ENCODE measurements around the gene FANCI. TPM values are rescaled to one million over a fixed set of nuclear protein-coding genes. Genes with fewer than 3 reads are reported as not detected.

The FANCI gene
- total RNA-seq, 4 donors from 2014 or later: 4.4 to 30.1 (median 7.8) TPM

DNA sequence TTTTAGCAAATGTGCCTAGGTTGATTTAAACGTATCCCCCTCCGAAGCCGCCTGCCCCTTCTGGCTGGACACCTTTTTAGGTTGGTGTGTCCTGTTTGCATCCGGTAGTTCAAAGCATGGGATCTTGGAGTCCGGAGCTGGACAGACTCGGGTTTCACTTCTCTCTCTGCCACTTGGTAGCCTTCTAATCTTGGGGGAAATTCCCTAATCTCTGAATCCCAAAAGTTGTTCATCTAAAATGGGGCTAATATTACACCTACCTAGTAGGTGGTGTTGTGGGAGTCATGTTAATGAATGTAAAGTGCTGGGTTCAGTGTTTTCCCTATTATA is 760 bp downstream of the FANCI start:
- TF ChIP-seq CTCF (IDR thresholded peaks at IDR 0.05; ENCODE audit: low read depth): no peak

- TF ChIP-seq CTCF (IDR thresholded peaks at IDR 0.05; ENCODE audit: low read depth): no peak
Observed at GRCh38 chr15:89247446-89247845, 3.7 kb downstream of the FANCI start.

- TF ChIP-seq CTCF (IDR thresholded peaks at IDR 0.05; ENCODE audit: low read depth): no peak
Observed at GRCh38 chr15:89248584-89248983, 4.8 kb downstream of the FANCI start.

DNA sequence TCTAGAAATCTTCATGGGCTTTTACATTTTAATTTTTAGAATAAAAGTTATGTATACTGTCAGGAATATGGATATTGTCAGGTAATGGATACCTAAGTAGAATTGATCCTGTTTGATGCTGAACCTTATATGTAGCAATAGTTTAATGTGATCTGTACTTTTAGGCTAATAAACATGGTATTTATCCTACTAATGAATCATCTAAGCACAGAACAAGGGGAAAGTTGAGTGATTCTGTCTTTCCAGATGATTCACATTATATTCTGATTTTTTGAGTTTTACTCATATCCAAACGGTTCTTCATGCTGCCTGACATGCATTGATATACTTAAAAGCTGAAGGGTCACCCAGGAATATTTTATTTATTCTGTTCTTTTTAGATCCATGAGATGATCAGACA is 34.5 kb downstream of the FANCI start:
- no peak for TF ChIP-seq CTCF (IDR thresholded peaks at IDR 0.05; ENCODE audit: low read depth)

GRCh38 chr15:89282631-89283030 is 38.9 kb downstream of the FANCI start:
- no peak for TF ChIP-seq CTCF (IDR thresholded peaks at IDR 0.05; ENCODE audit: low read depth)

DNA sequence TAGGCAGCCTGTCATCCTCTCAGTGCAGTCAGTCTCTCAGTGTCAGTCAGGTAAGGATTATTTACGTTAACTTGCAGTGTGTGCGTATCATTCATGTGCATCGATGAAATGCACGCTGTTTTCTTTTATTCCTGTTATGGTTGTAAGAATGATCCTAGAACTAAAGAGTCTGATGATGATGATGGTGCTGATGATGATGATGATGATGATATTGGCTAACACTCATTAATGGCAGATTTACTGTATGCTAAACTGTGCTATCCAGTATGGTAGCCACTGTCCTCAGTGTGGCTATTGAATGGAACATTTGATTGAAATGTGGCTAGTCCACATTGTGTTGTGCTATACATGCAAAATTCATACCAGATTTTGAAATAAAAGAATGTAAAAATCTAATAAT is 39.4 kb downstream of the FANCI start:
- no peak for TF ChIP-seq CTCF (IDR thresholded peaks at IDR 0.05; ENCODE audit: low read depth)

- TF ChIP-seq CTCF (IDR thresholded peaks at IDR 0.05; ENCODE audit: low read depth): no peak
Observed at GRCh38 chr15:89291934-89292438, 48.2 kb downstream of the FANCI start.

Measured in subcutaneous adipose tissue (tissue), 4 donors.